Right lobe of liver (tissue), 6 donors: ENCODE data around the gene BET1L. TPM values are rescaled to one million over a fixed set of nuclear protein-coding genes. Genes with fewer than 3 reads are reported as not detected.
"Not testable (repeated sequence)": the region's sequence is repeated elsewhere in the genome, so short reads cannot be mapped to it uniquely, and the experiment has no call there.

Source experiments
- ATAC-seq, 4 donors: fragments of 200-7000 bp; cut with Tn5 transposase; one replicate each; pipeline ENCODE4 v1.9.1; 2020; ENCODE audit warnings: mild to moderate bottlenecking in 4 of 4, moderate library complexity in 4 of 4
- DNase-seq, 3 donors: peaks; one replicate each; pipeline ENCODE4 v3.0.0-alpha.2; 2020
- H3K27ac ChIP-seq, 3 donors: fragments of 200-600 bp; one replicate each; pipeline ENCODE4 v1.8.0; 2022
- H3K27me3 ChIP-seq, 2 donors: fragments of 200-600 bp; one replicate each; pipeline ENCODE4 v1.8.0; 2022
- H3K36me3 ChIP-seq, 4 donors: fragments of 200-600 bp; sonication (generic) in 1 of 4; one replicate each; pipeline versions ENCODE4 v1.5.1 to v1.8.0; 2017 to 2022; ENCODE audit warnings: control low read depth in 1 of 4
- H3K4me1 ChIP-seq, 4 donors: fragments of 200-600 bp; sonication (generic) in 1 of 4; one replicate each; pipeline versions ENCODE4 v1.5.1 to v1.8.0; 2017 to 2022; ENCODE audit warnings: control low read depth in 1 of 4
- H3K4me3 ChIP-seq, 3 donors: fragments of 200-600 bp; one replicate each; pipeline ENCODE4 v1.8.0; 2022
- H3K9me3 ChIP-seq, 4 donors: fragments of 200-600 bp; sonication (generic) in 1 of 4; one replicate each; pipeline versions ENCODE4 v1.5.1 to v1.8.0; 2017 to 2022; ENCODE audit warnings: control low read depth in 1 of 4
- CTCF ChIP-seq, 4 donors: fragments of 200-600 bp in 3 of 4; fragments of 450-650 bp in 1 of 4; IDR thresholded peaks; one replicate each; pipeline versions ENCODE4 v1.5.1 to v1.8.0; 2016 to 2022; ENCODE audit warnings: antibody characterized with exemption in 4 of 4, mild to moderate bottlenecking in 2 of 4
- POLR2A ChIP-seq: fragments of 450-650 bp; IDR thresholded peaks from one replicate; pipeline ENCODE4 v1.6.1; 2017; ENCODE audit warnings: antibody characterized with exemption, mild to moderate bottlenecking
- WGBS: methylation state at CpG from one replicate; pipeline ENCODE4 v1.1.6; 2018; ENCODE audit warnings: low coverage, low lambda C conversion rate; ENCODE audit not compliant: insufficient coverage; ENCODE audit errors: missing lambda C conversion rate; 5-methylcytosine and 5-hydroxymethylcytosine counted together
- intact Hi-C, 2 donors: fragments of 100-400 bp; cut with DNase I; formaldehyde crosslinking; loops; one replicate each; pipeline versions ENCODE4 v1.11.2 to v1.14.1; 2022
- total RNA-seq, 6 experiments: library from RNA; depleted of rRNA in 2 of 6; stranded (reverse); fragments of >200 nt in 2 of 6; fragmentation: NEBNext Ultra II Directional in 3 of 6; extraction: Animal tissue kit (Norgen Biotek cat#: 25700) in 3 of 6; gene quantifications; one replicate each; pipeline versions ENCODE4 v1.1.0 to v1.2.4, GENCODE V29; 2016 to 2023
- donor health status: DM: no; HTN: yes; CAD: no.
- donor health status: DM: no; HTN: no; CAD: no.
- donor health status: DM: no; HTN: no; CAD: no.
- donor health status: DM: no; HTN: yes; CAD: no.
- donor health status: DM: no; HTN: yes; CAD: no.

Gene BET1L
- total RNA-seq, 6 experiments from 2014 or later, result 17.2 to 28.9 (median 24.8) TPM

GRCh38 chr11:196786-197731, 10.1 kb downstream of the BET1L start:
- no peaks in the 10 kb centered on the region for H3K9me3 ChIP-seq
- no peak overlapping the region for H3K27ac ChIP-seq
- TF ChIP-seq POLR2A (no peak), CTCF (IDR thresholded peaks at IDR 0.05) (no peak)
- no peaks in the 10 kb centered on the region for H3K27me3 ChIP-seq
- H3K4me1 ChIP-seq, result no peaks in the 10 kb centered on the region
- H3K36me3 ChIP-seq, result no peaks in the 10 kb centered on the region
- ATAC-seq (no peak), DNase-seq (peak in 1 of 3 donors; percentile 11)
- intact Hi-C loops, result no loop called here
- WGBS, result no CpG with 5 or more reads among the region's 23 CpGs
- H3K4me3 ChIP-seq, result no peak overlapping the region

GRCh38 chr11:193481-193880, 13.7 kb downstream of the BET1L start:
- H3K27ac ChIP-seq, H3K9me3 ChIP-seq, H3K4me3 ChIP-seq, intact Hi-C loops, H3K36me3 ChIP-seq, H3K27me3 ChIP-seq, H3K4me1 ChIP-seq: not testable (repeated sequence)
- 59% methylated on average over 5 of the region's 5 CpGs for WGBS
- ATAC-seq (peak in 2 of 4 donors; percentile 10 to 14), DNase-seq (peak in 1 of 3 donors; percentile 31)

GRCh38 chr11:192674-193128, 14.5 kb downstream of the BET1L start, which contains the start of gene SCGB1C1:
Gene SCGB1C1 (plus strand): TSS chr11:193078. CDS start chr11:193100, 22 bp downstream.
- ATAC-seq, H3K4me1 ChIP-seq, intact Hi-C loops, H3K27me3 ChIP-seq, H3K9me3 ChIP-seq, H3K36me3 ChIP-seq, H3K4me3 ChIP-seq, H3K27ac ChIP-seq, DNase-seq: not testable (repeated sequence)
- WGBS, result 91% methylated on average over 3 of the region's 11 CpGs

- H3K27ac ChIP-seq, H3K36me3 ChIP-seq, H3K4me1 ChIP-seq, intact Hi-C loops, H3K4me3 ChIP-seq, H3K9me3 ChIP-seq, H3K27me3 ChIP-seq: not testable (repeated sequence)
- WGBS, result 38% methylated on average over 4 of the region's 8 CpGs
- TF ChIP-seq CTCF (IDR thresholded peaks at IDR 0.05), result peak; percentile 7 to 42 (median 31)
- DNase-seq, result peak; percentile 8 to 42 (median 33)
- ATAC-seq, result peak; percentile 53 to 83 (median 76)
These were observed 15.4 kb downstream of the BET1L start for GRCh38 chr11:191490-192478.

- peak in 2 of 3 donors; percentile 15 to 37 for DNase-seq
- intact Hi-C loops, result not testable (repeated sequence)
These were observed 16.7 kb downstream of the BET1L start for GRCh38 chr11:190546-190945.

More at GRCh38 chr11:190546-190945, 16.7 kb downstream of the BET1L start:
- 65% methylated on average over 5 of the region's 5 CpGs for WGBS
- not testable (repeated sequence) for ATAC-seq, H3K4me3 ChIP-seq, H3K9me3 ChIP-seq, H3K4me1 ChIP-seq, H3K27ac ChIP-seq, H3K27me3 ChIP-seq, H3K36me3 ChIP-seq
